Placental epithelial cell (primary cell): Measurements from ENCODE around the gene CGN. TPM values are rescaled to one million over a fixed set of nuclear protein-coding genes. Genes with fewer than 3 reads are reported as not detected.

Source experiments
- small RNA-seq: library from RNA; depleted of rRNA; stranded (forward); fragments of <200 nt; gene quantifications from one replicate; pipeline ENCODE3, GENCODE V24; 2012
- total RNA-seq: library from RNA; depleted of rRNA; stranded (reverse); fragments of >200 nt; gene quantifications from 2 replicates; pipeline ENCODE4 v1.2.3, GENCODE V29; 2012

The CGN gene
- 2.0 and 2.7 TPM in 2 replicates for total RNA-seq

GRCh38 chr1:151510957-151511635 lies at the start of gene CGN:
CGN (plus strand) TSS chr1:151511387; CDS start chr1:151518520, 7,133 bp downstream.

GRCh38 chr1:151540021-151540981 lies 29.1 kb downstream of the CGN start, which contains the start of gene TUFT1:
TUFT1 (plus strand) TSS chr1:151540309; CDS start chr1:151540367, 58 bp downstream.

Small RNAs within 50 kb of the gene (small RNA-seq; reads per million reads assigned to genes)
- not detected for gene MIR554
- 0.58 reads per million, percentile 34 among the genes with 10 or more reads in this experiment for gene RF00405

Other genes with a start within 250 kb of the CGN start
- 24.7 and 25.3 TPM in 2 replicates for gene ZNF687, start 229.1 kb upstream of the CGN start, total RNA-seq
- 76.3 and 101 TPM in 2 replicates for gene PI4KB, start 184.0 kb upstream of the CGN start, total RNA-seq
- 72.2 and 78.5 TPM in 2 replicates for gene RFX5, start 164.1 kb upstream of the CGN start, total RNA-seq
- gene SELENBP1, start 138.7 kb upstream of the CGN start, total RNA-seq = 2.0 and 5.9 TPM in 2 replicates
- 315 and 439 TPM in 2 replicates for gene PSMB4, start 111.8 kb upstream of the CGN start, total RNA-seq
- 30.0 and 43.6 TPM in 2 replicates for gene POGZ, start 51.9 kb upstream of the CGN start, total RNA-seq
- 40.8 and 125 TPM in 2 replicates for gene TUFT1, start 28.9 kb downstream of the CGN start, total RNA-seq
- 19.3 and 23.6 TPM in 2 replicates for gene SNX27, start 100.7 kb downstream of the CGN start, total RNA-seq
- not detected in 2 replicates for gene CELF3, start 205.4 kb downstream of the CGN start, total RNA-seq
- not detected in 2 replicates for gene RIIAD1, start 210.1 kb downstream of the CGN start, total RNA-seq